ENCODE results near the gene ESRRA. TPM values are rescaled to one million over a fixed set of nuclear protein-coding genes. Genes with fewer than 3 reads are reported as not detected.

Gene ESRRA
- total and polyA plus RNA-seq, 9 of the 15 experiments (the other 6 are each of a cell fraction or from before 2014, with no cell fraction given), result 0.27 to 89.7 (median 23.7) TPM

DNA sequence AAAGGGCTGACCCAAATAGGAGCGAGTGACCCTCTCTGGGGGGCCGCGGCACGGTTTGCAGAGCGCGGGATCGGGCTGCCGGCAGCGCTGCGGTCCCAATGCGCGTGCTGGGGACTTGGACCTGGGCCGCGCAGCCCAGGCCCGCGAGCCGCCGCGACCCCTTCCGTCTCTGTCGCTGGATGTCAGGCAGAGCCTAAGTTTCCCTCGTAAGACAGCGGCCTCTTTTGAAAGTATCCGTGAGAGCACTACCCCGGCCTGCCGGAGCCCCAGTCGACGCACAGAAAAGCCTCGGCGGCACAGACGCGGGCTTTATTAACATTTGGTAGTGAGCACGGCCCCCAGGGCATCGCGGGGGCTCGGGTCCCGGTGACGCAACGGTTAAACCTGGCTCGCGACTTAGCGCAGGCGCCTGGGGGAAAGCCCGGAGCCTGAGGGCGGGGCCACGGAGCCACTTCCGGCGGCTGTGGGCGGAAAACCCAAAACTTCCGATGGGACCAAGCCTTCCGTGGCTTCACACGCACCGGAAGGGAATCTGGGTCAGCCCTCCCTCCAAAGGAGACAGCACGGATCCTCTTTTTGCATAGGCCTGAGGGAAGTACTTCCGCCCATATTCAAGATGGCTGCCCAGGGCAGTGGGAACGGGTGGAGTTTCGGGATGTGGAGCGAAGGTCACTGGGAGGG is 35.6 kb upstream of the ESRRA start (continued):
- TF ChIP-seq, protein P1, sequence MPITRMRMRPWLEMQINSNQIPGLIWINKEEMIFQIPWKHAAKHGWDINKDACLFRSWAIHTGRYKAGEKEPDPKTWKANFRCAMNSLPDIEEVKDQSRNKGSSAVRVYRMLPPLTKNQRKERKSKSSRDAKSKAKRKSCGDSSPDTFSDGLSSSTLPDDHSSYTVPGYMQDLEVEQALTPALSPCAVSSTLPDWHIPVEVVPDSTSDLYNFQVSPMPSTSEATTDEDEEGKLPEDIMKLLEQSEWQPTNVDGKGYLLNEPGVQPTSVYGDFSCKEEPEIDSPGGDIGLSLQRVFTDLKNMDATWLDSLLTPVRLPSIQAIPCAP (CRISPR knock-in tag; IDR thresholded peaks at IDR 0.05; ENCODE audit: borderline replicate concordance), result no peak
- TF ChIP-seq, protein P2, sequence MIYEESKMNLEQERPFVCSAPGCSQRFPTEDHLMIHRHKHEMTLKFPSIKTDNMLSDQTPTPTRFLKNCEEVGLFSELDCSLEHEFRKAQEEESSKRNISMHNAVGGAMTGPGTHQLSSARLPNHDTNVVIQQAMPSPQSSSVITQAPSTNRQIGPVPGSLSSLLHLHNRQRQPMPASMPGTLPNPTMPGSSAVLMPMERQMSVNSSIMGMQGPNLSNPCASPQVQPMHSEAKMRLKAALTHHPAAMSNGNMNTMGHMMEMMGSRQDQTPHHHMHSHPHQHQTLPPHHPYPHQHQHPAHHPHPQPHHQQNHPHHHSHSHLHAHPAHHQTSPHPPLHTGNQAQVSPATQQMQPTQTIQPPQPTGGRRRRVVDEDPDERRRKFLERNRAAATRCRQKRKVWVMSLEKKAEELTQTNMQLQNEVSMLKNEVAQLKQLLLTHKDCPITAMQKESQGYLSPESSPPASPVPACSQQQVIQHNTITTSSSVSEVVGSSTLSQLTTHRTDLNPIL (CRISPR knock-in tag; IDR thresholded peaks at IDR 0.05), result 0 out of 2 replicates have a peak, but pooled peaks have one; percentile 55
- TF ChIP-seq, protein P3, sequence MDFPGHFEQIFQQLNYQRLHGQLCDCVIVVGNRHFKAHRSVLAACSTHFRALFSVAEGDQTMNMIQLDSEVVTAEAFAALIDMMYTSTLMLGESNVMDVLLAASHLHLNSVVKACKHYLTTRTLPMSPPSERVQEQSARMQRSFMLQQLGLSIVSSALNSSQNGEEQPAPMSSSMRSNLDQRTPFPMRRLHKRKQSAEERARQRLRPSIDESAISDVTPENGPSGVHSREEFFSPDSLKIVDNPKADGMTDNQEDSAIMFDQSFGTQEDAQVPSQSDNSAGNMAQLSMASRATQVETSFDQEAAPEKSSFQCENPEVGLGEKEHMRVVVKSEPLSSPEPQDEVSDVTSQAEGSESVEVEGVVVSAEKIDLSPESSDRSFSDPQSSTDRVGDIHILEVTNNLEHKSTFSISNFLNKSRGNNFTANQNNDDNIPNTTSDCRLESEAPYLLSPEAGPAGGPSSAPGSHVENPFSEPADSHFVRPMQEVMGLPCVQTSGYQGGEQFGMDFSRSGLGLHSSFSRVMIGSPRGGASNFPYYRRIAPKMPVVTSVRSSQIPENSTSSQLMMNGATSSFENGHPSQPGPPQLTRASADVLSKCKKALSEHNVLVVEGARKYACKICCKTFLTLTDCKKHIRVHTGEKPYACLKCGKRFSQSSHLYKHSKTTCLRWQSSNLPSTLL (IDR thresholded peaks at IDR 0.05), result no peak
- TF ChIP-seq NCOR1 (IDR thresholded peaks at IDR 0.05), result peak; percentile 14; the same call in 1 of the 2 replicates
- TF ChIP-seq, protein P4, sequence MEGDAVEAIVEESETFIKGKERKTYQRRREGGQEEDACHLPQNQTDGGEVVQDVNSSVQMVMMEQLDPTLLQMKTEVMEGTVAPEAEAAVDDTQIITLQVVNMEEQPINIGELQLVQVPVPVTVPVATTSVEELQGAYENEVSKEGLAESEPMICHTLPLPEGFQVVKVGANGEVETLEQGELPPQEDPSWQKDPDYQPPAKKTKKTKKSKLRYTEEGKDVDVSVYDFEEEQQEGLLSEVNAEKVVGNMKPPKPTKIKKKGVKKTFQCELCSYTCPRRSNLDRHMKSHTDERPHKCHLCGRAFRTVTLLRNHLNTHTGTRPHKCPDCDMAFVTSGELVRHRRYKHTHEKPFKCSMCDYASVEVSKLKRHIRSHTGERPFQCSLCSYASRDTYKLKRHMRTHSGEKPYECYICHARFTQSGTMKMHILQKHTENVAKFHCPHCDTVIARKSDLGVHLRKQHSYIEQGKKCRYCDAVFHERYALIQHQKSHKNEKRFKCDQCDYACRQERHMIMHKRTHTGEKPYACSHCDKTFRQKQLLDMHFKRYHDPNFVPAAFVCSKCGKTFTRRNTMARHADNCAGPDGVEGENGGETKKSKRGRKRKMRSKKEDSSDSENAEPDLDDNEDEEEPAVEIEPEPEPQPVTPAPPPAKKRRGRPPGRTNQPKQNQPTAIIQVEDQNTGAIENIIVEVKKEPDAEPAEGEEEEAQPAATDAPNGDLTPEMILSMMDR (IDR thresholded peaks at IDR 0.05 in 2 of 3, conservative IDR thresholded peaks at IDR 0.05 in 1 of 3; ENCODE audit: insufficient read depth in 2 of 3, low read depth in 1 of 3, low read length in 3 of 3), result peak; percentile 16 to 48 (median 37); a peak in 4 of 6 replicates
- no peak for TF ChIP-seq DNMT1 (IDR thresholded peaks at IDR 0.05)
- TF ChIP-seq NR2C1 (IDR thresholded peaks at IDR 0.05), result peak; percentile 100
- peak; percentile 100 for TF ChIP-seq NR2C1 (tag; IDR thresholded peaks at IDR 0.05)
- TF ChIP-seq KDM4B (IDR thresholded peaks at IDR 0.05; ENCODE audit: borderline replicate concordance in 2 of 2, low read depth in 1 of 2), result peak in 1 of 2 experiments; percentile 97; a peak in 2 of 4 replicates
- TF ChIP-seq HDAC3 (IDR thresholded peaks at IDR 0.05; ENCODE audit: borderline replicate concordance, partially characterized antibody), result peak; percentile 7
- no peak for TF ChIP-seq EWSR1 (IDR thresholded peaks at IDR 0.05; ENCODE audit: borderline replicate concordance, low read depth, partially characterized antibody)
- peak; percentile 74 to 78; a peak in 3 of 4 replicates for TF ChIP-seq FOXK2 (conservative IDR thresholded peaks at IDR 0.05 in 1 of 2, IDR thresholded peaks at IDR 0.05 in 1 of 2; ENCODE audit: low read depth in 2 of 2)
- no peak for TF ChIP-seq TEAD2 (tag; IDR thresholded peaks at IDR 0.05)
